RPMI8226 (cell line): ENCODE measurements around the gene FLNC.

Source experiments
- DNase-seq: peaks from one replicate; pipeline ENCODE4 v3.0.0-alpha.2; 2015

FLNC gene

GRCh38 chr7:128830231-128831177 is at the start of gene FLNC:
FLNC (plus strand) TSS chr7:128830406; CDS start chr7:128830638, 232 bp downstream.
- peak; percentile 40 for DNase-seq

- no peak for DNase-seq
Measured at GRCh38 chr7:128781126-128781525, 49.1 kb upstream of the FLNC start.

GRCh38 chr7:128781851-128782250 is 48.4 kb upstream of the FLNC start:
- no peak for DNase-seq

GRCh38 chr7:128783143-128783861 is 46.9 kb upstream of the FLNC start:
- peak; percentile 83 for DNase-seq

- DNase-seq: no peak
Measured at GRCh38 chr7:128785738-128786137, 44.5 kb upstream of the FLNC start.

- no peak for DNase-seq
Measured at GRCh38 chr7:128788446-128789412, 41.5 kb upstream of the FLNC start.

GRCh38 chr7:128790315-128791041 is 39.7 kb upstream of the FLNC start:
- DNase-seq: no peak

- peak; percentile 87 for DNase-seq
Measured at GRCh38 chr7:128791121-128791971, 38.9 kb upstream of the FLNC start, which contains the start of gene CCDC136. CCDC136 (plus strand) TSS chr7:128791968; CDS start chr7:128792412, 444 bp downstream.

- DNase-seq: no peak
Measured at GRCh38 chr7:128791972-128792327, 38.3 kb upstream of the FLNC start.

GRCh38 chr7:128792471-128793180 is 37.6 kb upstream of the FLNC start:
- no peak for DNase-seq

GRCh38 chr7:128793181-128793547 is 37.0 kb upstream of the FLNC start:
- no peak for DNase-seq

- DNase-seq: peak; percentile 76
Measured at GRCh38 chr7:128794020-128794419, 36.2 kb upstream of the FLNC start.

GRCh38 chr7:128794436-128794835 is 35.8 kb upstream of the FLNC start:
- no peak for DNase-seq

- DNase-seq: no peak
Measured at GRCh38 chr7:128795129-128795528, 35.1 kb upstream of the FLNC start.

GRCh38 chr7:128796327-128796726 is 33.9 kb upstream of the FLNC start:
- no peak for DNase-seq

- DNase-seq: no peak
Measured at GRCh38 chr7:128799451-128799850, 30.8 kb upstream of the FLNC start.

GRCh38 chr7:128800567-128800966 is 29.6 kb upstream of the FLNC start:
- no peak for DNase-seq

- DNase-seq: no peak
Measured at GRCh38 chr7:128801003-128801402, 29.2 kb upstream of the FLNC start.

- no peak for DNase-seq
Measured at GRCh38 chr7:128801667-128802418, 28.4 kb upstream of the FLNC start.

- DNase-seq: no peak
Measured at GRCh38 chr7:128804484-128804883, 25.7 kb upstream of the FLNC start.
